Prostate gland (tissue), 1 donor: ENCODE data around the gene EFCC1.

Experiments used
- POLR2A ChIP-seq: fragments of 450-650 bp; IDR thresholded peaks from one replicate; pipeline ENCODE4 v1.6.1; 2016; ENCODE audit warnings: antibody characterized with exemption, mild to moderate bottlenecking
- POLR2AphosphoS5 ChIP-seq: sonication (generic); formaldehyde crosslinking; IDR thresholded peaks from one replicate; pipeline ENCODE4 v1.6.1; 2017; ENCODE audit warnings: antibody characterized with exemption

DNA sequence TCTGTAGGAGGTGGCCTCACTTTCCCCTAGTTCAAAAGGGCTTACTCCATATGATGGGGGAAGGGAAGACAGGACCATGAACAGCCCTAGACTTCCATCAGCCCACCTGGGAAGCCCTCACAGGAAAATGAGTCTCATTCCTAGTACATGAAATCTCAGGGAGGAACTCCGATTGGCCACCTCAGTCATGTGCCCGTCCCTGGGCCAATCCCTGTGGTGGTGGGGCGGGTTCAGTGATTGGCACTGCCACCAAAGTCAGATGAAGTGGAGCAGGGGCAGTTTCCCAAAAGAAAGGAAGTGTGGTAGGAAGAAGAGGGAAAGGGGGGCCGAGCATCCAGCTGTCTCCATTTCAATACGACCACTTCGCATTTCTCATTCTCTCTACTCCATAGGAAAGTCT is 33.5 kb downstream of the EFCC1 start:
- TF ChIP-seq POLR2A (no peak), POLR2AphosphoS5 (no peak)
